GM12878 (cell line): ENCODE data around the gene SPPL2B. TPM values are rescaled to one million over a fixed set of nuclear protein-coding genes. Genes with fewer than 3 reads are reported as not detected.

Experiments
- ATAC-seq: fragments of 200-7000 bp; cut with Tn5 transposase; 3 replicates; pipeline ENCODE4 v1.9.1; 2020; ENCODE audit warnings: mild to moderate bottlenecking, moderate library complexity
- BruUV-seq: library from RNA; stranded (reverse); fragments of 400-500 nt; replicated peaks from 2 replicates; lab custom pipeline; 2021; lab: Mats Ljungman, UMichigan
- CTCF ChIA-PET: fragments of 300-600 bp; sonication (Branson Sonifier 250); formaldehyde crosslinking; extraction: SDS; loops from one replicate; lab custom pipeline; 2021; ENCODE audit warnings: inconsistent platforms; lab: Yijun Ruan, JAX
- POLR2A ChIA-PET: fragments of 350-600 bp; formaldehyde crosslinking; extraction: SDS; loops from one replicate; lab custom pipeline; 2021; ENCODE audit warnings: inconsistent platforms; lab: Charles Lee
- RAD21 ChIA-PET: fragments of 300-600 bp; sonication (Branson Sonifier 250); formaldehyde crosslinking; loops from one replicate; lab custom pipeline; 2023; ENCODE audit warnings: antibody characterized with exemption; ENCODE audit not compliant: unreplicated experiment; lab: Charles Lee
- SMC1A ChIA-PET: fragments of 300-600 bp; sonication (Branson Sonifier 250); formaldehyde crosslinking; loops from one replicate; lab custom pipeline; 2023; ENCODE audit not compliant: unreplicated experiment, uncharacterized antibody; lab: Charles Lee
- DNase-seq: peaks from one replicate; pipeline ENCODE4 v3.0.0-alpha.2; 2011; ENCODE audit warnings: low read depth, low spot score
- FAIRE-seq: peaks from 3 replicates; lab custom pipeline; 2011; peaks lifted over from hg19 to GRCh38; lab: Jason Lieb, UNC
- H2AFZ ChIP-seq: 2 replicates; pipeline ENCODE4 v1.6.0; 2011; ENCODE audit warnings: low read depth, low read length, control low read depth; ENCODE audit not compliant: control insufficient read depth
- H3K27ac ChIP-seq: 2 replicates; pipeline ENCODE4 v1.5.1; 2011; ENCODE audit warnings: control low read depth; ENCODE audit not compliant: control insufficient read depth, insufficient read depth
- H3K27me3 ChIP-seq, 2 experiments: replicated peaks in 1 of 2; 2 replicates each; pipeline versions ENCODE4 v1.6.0 to v1.6.1; 2011; ENCODE audit warnings: low read length in 1 of 2; ENCODE audit not compliant: control insufficient read depth in 2 of 2, insufficient read depth in 2 of 2
- H3K36me3 ChIP-seq, 2 experiments: 2 replicates each; pipeline ENCODE4 v1.5.1; 2011; ENCODE audit warnings: low read length in 1 of 2; ENCODE audit not compliant: control insufficient read depth in 2 of 2, insufficient read depth in 2 of 2
- H3K4me1 ChIP-seq: 2 replicates; pipeline ENCODE4 v1.6.1; 2011; ENCODE audit warnings: mild to moderate bottlenecking, low read length, moderate library complexity, mixed read lengths; ENCODE audit not compliant: control insufficient read depth, insufficient read depth
- H3K4me2 ChIP-seq: 2 replicates; pipeline ENCODE4 v1.6.0; 2011; ENCODE audit warnings: control low read depth; ENCODE audit not compliant: control insufficient read depth, insufficient read depth
- H3K4me3 ChIP-seq: fragments of 200-600 bp; sonication (generic); 2 replicates; pipeline ENCODE4 v1.5.1; 2016
- H3K79me2 ChIP-seq: 2 replicates; pipeline ENCODE4 v1.6.0; 2011; ENCODE audit warnings: low read length; ENCODE audit not compliant: control insufficient read depth, insufficient read depth
- H3K9ac ChIP-seq: 2 replicates; pipeline ENCODE4 v1.8.0; 2011; ENCODE audit warnings: low read length, control low read depth, mixed read lengths; ENCODE audit not compliant: control insufficient read depth, insufficient read depth
- H3K9me3 ChIP-seq: replicated peaks from 3 replicates; pipeline ENCODE4 v1.5.1; 2011; ENCODE audit warnings: mild to moderate bottlenecking, low read length; ENCODE audit not compliant: control insufficient read depth, insufficient read depth
- H4K20me1 ChIP-seq: 2 replicates; pipeline ENCODE4 v1.6.0; 2011; ENCODE audit not compliant: control insufficient read depth, insufficient read depth
- CBX5 ChIP-seq: sonication (generic); IDR thresholded peaks from 2 replicates; pipeline ENCODE4 v1.6.1; 2016; ENCODE audit warnings: low read depth, moderate library complexity, mild to moderate bottlenecking, inconsistent platforms
- EED ChIP-seq: sonication (generic); IDR thresholded peaks from 2 replicates; pipeline ENCODE4 v1.6.1; 2016; ENCODE audit warnings: antibody characterized with exemption, low read depth
- EGR1 ChIP-seq, 2 experiments: IDR thresholded peaks; 1 replicate in 1 of 2; 2 replicates in 1 of 2; pipeline ENCODE4 v1.6.1; 2011 to 2012; ENCODE audit warnings: low read depth in 2 of 2, low read length in 2 of 2, borderline replicate concordance in 1 of 2, mild to moderate bottlenecking in 1 of 2, moderate library complexity in 1 of 2
- IKZF1 ChIP-seq: fragments of 450-650 bp; conservative IDR thresholded peaks from 2 replicates; pipeline ENCODE4 v1.6.1; 2017; ENCODE audit warnings: antibody characterized with exemption, mild to moderate bottlenecking
- MEF2A ChIP-seq: IDR thresholded peaks from 2 replicates; pipeline ENCODE4 v1.6.1; 2011; ENCODE audit warnings: low read depth, mild to moderate bottlenecking, low read length, moderate library complexity; ENCODE audit not compliant: insufficient read depth
- MTA3 ChIP-seq: IDR thresholded peaks from 2 replicates; pipeline ENCODE4 v1.6.1; 2012; ENCODE audit warnings: low read length, inconsistent platforms, borderline replicate concordance
- NR2F1 ChIP-seq: fragments of 450-650 bp; conservative IDR thresholded peaks from 2 replicates; pipeline ENCODE4 v1.6.1; 2017; ENCODE audit warnings: mild to moderate bottlenecking
- POLR2A ChIP-seq: IDR thresholded peaks from 2 replicates; pipeline ENCODE4 v1.6.1; 2011; ENCODE audit warnings: low read depth, mild to moderate bottlenecking, low read length
- POLR2AphosphoS5 ChIP-seq: IDR thresholded peaks from 2 replicates; pipeline ENCODE4 v1.6.1; 2011; ENCODE audit warnings: mild to moderate bottlenecking, low read length, inconsistent platforms
- RAD51 ChIP-seq: fragments of 450-650 bp; IDR thresholded peaks from 2 replicates; pipeline ENCODE4 v1.6.1; 2016; ENCODE audit warnings: moderate library complexity, mild to moderate bottlenecking, inconsistent platforms
- RUNX3 ChIP-seq: IDR thresholded peaks from 2 replicates; pipeline ENCODE4 v1.6.1; 2012; ENCODE audit warnings: low read length, inconsistent platforms
- SPI1 ChIP-seq: IDR thresholded peaks from 2 replicates; pipeline ENCODE4 v1.6.1; 2011; ENCODE audit warnings: low read depth, mild to moderate bottlenecking, low read length, moderate library complexity, borderline replicate concordance; ENCODE audit not compliant: insufficient read depth
- TCF3 ChIP-seq: IDR thresholded peaks from 2 replicates; pipeline ENCODE4 v1.6.1; 2012; ENCODE audit warnings: low read depth, mild to moderate bottlenecking, low read length, borderline replicate concordance; ENCODE audit not compliant: insufficient read depth
- ZNF24 ChIP-seq: fragments of 450-650 bp; IDR thresholded peaks from 2 replicates; pipeline ENCODE4 v1.6.1; 2017; ENCODE audit warnings: antibody characterized with exemption, mild to moderate bottlenecking
- ZNF384 ChIP-seq: IDR thresholded peaks from 2 replicates; pipeline ENCODE4 v1.6.1; 2012; ENCODE audit warnings: low read depth, mild to moderate bottlenecking, low read length, improper control_type of control experiment, borderline replicate concordance
- ZZZ3 ChIP-seq: IDR thresholded peaks from 2 replicates; pipeline ENCODE4 v1.6.1; 2011; ENCODE audit warnings: low read depth; ENCODE audit not compliant: control insufficient read depth, insufficient read length
- WGBS: methylation state at CpG from one replicate; pipeline ENCODE4 v1.1.6; 2016; ENCODE audit warnings: low lambda C conversion rate; ENCODE audit not compliant: insufficient replicate concordance, insufficient coverage; ENCODE audit errors: missing lambda C conversion rate; 5-methylcytosine and 5-hydroxymethylcytosine counted together
- in situ Hi-C: fragments of 300-500 bp; cut with MboI; formaldehyde crosslinking; loops from 9 replicates; pipeline ENCODE4 v1.14.3; 2018; ENCODE audit warnings: mixed read lengths
- intact Hi-C: fragments of 100-400 bp; cut with micrococcal nuclease; formaldehyde crosslinking; loops from one replicate; pipeline ENCODE4 v1.14.2; 2022; ENCODE audit not compliant: unreplicated experiment
- polyA plus RNA-seq, 11 experiments: library from polyadenylated mRNA; depleted of rRNA in 4 of 11; unstranded in 6 of 11; stranded (reverse) in 5 of 11; fragments of >200 nt; fragmentation: Nextera tagmentation in 4 of 11; fragmentation: Illumina TruSeq in 1 of 11; extraction: Ambion mirVana in 4 of 11; extraction: Trizol in 1 of 11; gene quantifications; 1 replicate in 1 of 11; 2 replicates in 10 of 11; pipeline versions ENCODE4 v1.2.1 to v1.2.3, GENCODE V29; 2011 to 2016; ENCODE audit warnings: inconsistent platforms in 2 of 11, missing spikeins in 2 of 11, low read depth in 1 of 11
- total RNA-seq, 4 experiments: library from RNA; depleted of rRNA in 3 of 4; stranded (reverse); fragments of >200 nt in 3 of 4; fragmentation: Illumina TruSeq in 1 of 4; extraction: Trizol in 1 of 4; gene quantifications; 2 replicates each; pipeline versions ENCODE4 v1.2.1 to v1.2.3, GENCODE V29; 2013 to 2021
- TF ChIP-seq, protein P1 (sequence below): fragments of 450-650 bp; conservative IDR thresholded peaks from 2 replicates; pipeline ENCODE4 v1.6.1; 2017; ENCODE audit warnings: mild to moderate bottlenecking, moderate library complexity
- TF ChIP-seq, protein P2 (sequence below): fragments of 450-650 bp; formaldehyde crosslinking; IDR thresholded peaks from 2 replicates; pipeline ENCODE4 v1.5.0; 2022; ENCODE audit warnings: mild to moderate bottlenecking, missing genetic modification characterization

SPPL2B gene
- total and polyA plus RNA-seq, 10 of the 15 experiments (the other 5 are each of a cell fraction or from before 2014, with no cell fraction given) = 0.29 to 56.5 (median 18.3) TPM

DNA sequence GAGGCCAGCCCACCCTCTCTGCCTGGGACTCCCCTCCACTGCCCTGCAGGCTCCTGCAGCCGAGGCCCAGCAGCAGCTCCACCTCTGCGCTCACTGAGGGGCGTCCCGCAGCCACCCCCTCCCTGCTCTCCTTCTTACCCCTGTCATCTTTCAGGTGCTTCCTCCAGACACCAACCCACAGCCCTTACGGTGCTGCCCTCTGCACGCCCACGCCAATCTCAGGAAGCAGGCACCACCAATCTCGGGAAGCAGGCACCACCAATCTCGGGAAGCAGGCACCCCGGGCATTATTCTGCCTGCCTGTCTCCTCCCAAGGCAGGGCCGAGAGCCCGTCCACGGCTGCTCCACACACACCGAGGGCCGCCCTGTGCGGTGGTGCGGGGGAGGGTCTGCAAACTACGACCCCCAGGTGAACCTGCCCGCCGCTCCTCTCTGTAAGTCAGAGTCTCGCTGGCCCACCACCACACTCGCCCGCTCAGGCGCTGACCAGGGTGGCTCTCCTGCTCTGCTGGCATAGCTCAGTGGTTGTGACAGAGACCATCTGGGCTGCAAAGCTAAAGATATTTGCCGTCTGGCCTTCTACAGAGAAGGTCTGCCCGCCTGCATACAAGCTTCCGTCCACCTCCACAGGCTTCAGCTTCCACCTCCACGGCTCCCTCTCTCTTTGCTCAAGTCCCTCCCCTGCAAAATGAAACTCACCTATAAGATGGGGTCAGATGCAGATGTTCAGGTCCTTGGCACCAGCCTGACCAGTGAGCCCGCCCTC, 3.0 kb upstream of the SPPL2B start:
- POLR2A ChIA-PET = interaction anchor here (1.0 kb wide), 1 partner anchor 8 kb away, joined by 3 read pairs; no protein-coding TSS in a partner anchor
- WGBS = 54% methylated on average over 26 of the region's 29 CpGs

More for the DNA sequence above, 3.0 kb upstream of the SPPL2B start:
- ATAC-seq = peak; percentile 13
- no peak for FAIRE-seq
- H3K79me2 ChIP-seq = peaks cover 50% of the 10 kb centered on the region
- no TSS peak for BruUV-seq
- intact Hi-C loops (loop anchor here (5.0 kb wide), 3 partner anchors 67 to 297 kb away; partner anchors contain the start of genes PLEKHJ1 and SF3A2), in situ Hi-C loops (no loop called here)
- 0 out of 2 replicates have a peak, but pooled peaks cover 3% of the 10 kb centered on the region for H4K20me1 ChIP-seq
- no peak for DNase-seq
- H3K4me3 ChIP-seq = peak overlapping the region; percentile 65; the same call in 1 of the 2 replicates
- H3K27me3 ChIP-seq = no peaks in the 10 kb centered on the region
- H3K9me3 ChIP-seq = no peaks in the 10 kb centered on the region
- H3K4me1 ChIP-seq = peaks cover 24% of the 10 kb centered on the region
- ChIA-PET SMC1A (interaction anchor here (1.0 to 1.4 kb wide), 3 partner anchors 67 to 173 kb away, joined by 3 to 4 read pairs (median 3); partner anchors contain the start of gene AP3D1), RAD21 (interaction anchor here (0.9 to 1.7 kb wide), 4 partner anchors 20 to 312 kb away, joined by 4 to 5 read pairs (median 4); partner anchors contain the start of genes GADD45B and PLEKHJ1), CTCF (interaction anchor here (0.7 to 1.3 kb wide), 3 partner anchors 65 to 311 kb away, joined by 3 to 4 read pairs (median 3); no protein-coding TSS in a partner anchor)
- peak overlapping the region; percentile 4; the same call in 1 of the 2 replicates for H3K27ac ChIP-seq
- no peak overlapping the region for H2AFZ ChIP-seq
- TF ChIP-seq, protein P1, sequence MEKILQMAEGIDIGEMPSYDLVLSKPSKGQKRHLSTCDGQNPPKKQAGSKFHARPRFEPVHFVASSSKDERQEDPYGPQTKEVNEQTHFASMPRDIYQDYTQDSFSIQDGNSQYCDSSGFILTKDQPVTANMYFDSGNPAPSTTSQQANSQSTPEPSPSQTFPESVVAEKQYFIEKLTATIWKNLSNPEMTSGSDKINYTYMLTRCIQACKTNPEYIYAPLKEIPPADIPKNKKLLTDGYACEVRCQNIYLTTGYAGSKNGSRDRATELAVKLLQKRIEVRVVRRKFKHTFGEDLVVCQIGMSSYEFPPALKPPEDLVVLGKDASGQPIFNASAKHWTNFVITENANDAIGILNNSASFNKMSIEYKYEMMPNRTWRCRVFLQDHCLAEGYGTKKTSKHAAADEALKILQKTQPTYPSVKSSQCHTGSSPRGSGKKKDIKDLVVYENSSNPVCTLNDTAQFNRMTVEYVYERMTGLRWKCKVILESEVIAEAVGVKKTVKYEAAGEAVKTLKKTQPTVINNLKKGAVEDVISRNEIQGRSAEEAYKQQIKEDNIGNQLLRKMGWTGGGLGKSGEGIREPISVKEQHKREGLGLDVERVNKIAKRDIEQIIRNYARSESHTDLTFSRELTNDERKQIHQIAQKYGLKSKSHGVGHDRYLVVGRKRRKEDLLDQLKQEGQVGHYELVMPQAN = no peak
- TF ChIP-seq POLR2AphosphoS5 = no peak
- no peak for TF ChIP-seq CBX5
- no peak for TF ChIP-seq SPI1
- TF ChIP-seq MTA3 = 0 out of 2 replicates have a peak, but pooled peaks have one; percentile 1
- TF ChIP-seq, protein P2, sequence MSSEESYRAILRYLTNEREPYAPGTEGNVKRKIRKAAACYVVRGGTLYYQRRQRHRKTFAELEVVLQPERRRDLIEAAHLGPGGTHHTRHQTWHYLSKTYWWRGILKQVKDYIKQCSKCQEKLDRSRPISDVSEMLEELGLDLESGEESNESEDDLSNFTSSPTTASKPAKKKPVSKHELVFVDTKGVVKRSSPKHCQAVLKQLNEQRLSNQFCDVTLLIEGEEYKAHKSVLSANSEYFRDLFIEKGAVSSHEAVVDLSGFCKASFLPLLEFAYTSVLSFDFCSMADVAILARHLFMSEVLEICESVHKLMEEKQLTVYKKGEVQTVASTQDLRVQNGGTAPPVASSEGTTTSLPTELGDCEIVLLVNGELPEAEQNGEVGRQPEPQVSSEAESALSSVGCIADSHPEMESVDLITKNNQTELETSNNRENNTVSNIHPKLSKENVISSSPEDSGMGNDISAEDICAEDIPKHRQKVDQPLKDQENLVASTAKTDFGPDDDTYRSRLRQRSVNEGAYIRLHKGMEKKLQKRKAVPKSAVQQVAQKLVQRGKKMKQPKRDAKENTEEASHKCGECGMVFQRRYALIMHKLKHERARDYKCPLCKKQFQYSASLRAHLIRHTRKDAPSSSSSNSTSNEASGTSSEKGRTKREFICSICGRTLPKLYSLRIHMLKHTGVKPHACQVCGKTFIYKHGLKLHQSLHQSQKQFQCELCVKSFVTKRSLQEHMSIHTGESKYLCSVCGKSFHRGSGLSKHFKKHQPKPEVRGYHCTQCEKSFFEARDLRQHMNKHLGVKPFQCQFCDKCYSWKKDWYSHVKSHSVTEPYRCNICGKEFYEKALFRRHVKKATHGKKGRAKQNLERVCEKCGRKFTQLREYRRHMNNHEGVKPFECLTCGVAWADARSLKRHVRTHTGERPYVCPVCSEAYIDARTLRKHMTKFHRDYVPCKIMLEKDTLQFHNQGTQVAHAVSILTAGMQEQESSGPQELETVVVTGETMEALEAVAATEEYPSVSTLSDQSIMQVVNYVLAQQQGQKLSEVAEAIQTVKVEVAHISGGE (CRISPR knock-in tag) = no peak
- TF ChIP-seq EED = peak; percentile 15; the same call in 1 of the 2 replicates
- TF ChIP-seq RAD51 = no peak
- peak; percentile 23; the same call in 1 of the 2 replicates for TF ChIP-seq POLR2A
- no peak for TF ChIP-seq TCF3
- no peak for TF ChIP-seq ZNF24
- no peak; the same call in 1 of the 2 replicates for TF ChIP-seq IKZF1
- 0 out of 2 replicates have a peak, but pooled peaks have one; percentile 2 for TF ChIP-seq NR2F1
- peak in 1 of 2 experiments; percentile 48; a peak in 1 of 3 replicates for TF ChIP-seq EGR1 (IDR thresholded peaks at IDR 0.05; ENCODE audit: borderline replicate concordance in 1 of 2, low read depth in 2 of 2, low read length in 2 of 2)
- TF ChIP-seq MEF2A = no peak
- 0 out of 2 replicates have a peak, but pooled peaks have one; percentile 14 for TF ChIP-seq RUNX3
- no peak for TF ChIP-seq ZNF384
- TF ChIP-seq ZZZ3 = no peak
- H3K9ac ChIP-seq = peak overlapping the region; percentile 28; the same call in 1 of the 2 replicates
- H3K36me3 ChIP-seq = peaks cover 0 to 6% of the 10 kb centered on the region in 2 experiments; a peak in 2 of 4 replicates
- H3K4me2 ChIP-seq = peak overlapping the region; percentile 66
